HEK293 (cell line): Measurements from ENCODE around the gene GLG1.

Experiments used
- CTCF ChIA-PET: fragments of 350-600 bp; formaldehyde crosslinking; extraction: SDS; loops from one replicate; lab custom pipeline; 2021; ENCODE audit warnings: antibody characterized with exemption; lab: Yijun Ruan, JAX
- POLR2A ChIA-PET: fragments of 300-600 bp; formaldehyde crosslinking; extraction: SDS; loops from one replicate; lab custom pipeline; 2020; ENCODE audit warnings: antibody characterized with exemption, inconsistent platforms; lab: Yijun Ruan, JAX
- H3K27ac ChIP-seq: fragments of 200-500 bp; sonication (Bioruptor generic); 2 replicates; pipeline ENCODE4 v1.5.1; 2014; ENCODE audit warnings: low read depth, low read length, control low read depth, inconsistent platforms; ENCODE audit errors: extremely low read depth
- H3K36me3 ChIP-seq, 2 experiments: fragments of 200-500 bp in 1 of 2; sonication (Bioruptor generic) in 1 of 2; 1 replicate in 1 of 2; 2 replicates in 1 of 2; pipeline ENCODE4 v1.5.1; 2014 to 2017; ENCODE audit warnings: inconsistent platforms in 2 of 2, low read length in 2 of 2; ENCODE audit not compliant: control insufficient read depth in 2 of 2, insufficient read depth in 1 of 2
- H3K4me1 ChIP-seq: fragments of 200-500 bp; sonication (Bioruptor generic); 2 replicates; pipeline ENCODE4 v1.5.1; 2014; ENCODE audit warnings: mild to moderate bottlenecking, low read length, inconsistent platforms; ENCODE audit not compliant: control insufficient read depth, insufficient read depth
- H3K4me3 ChIP-seq: 2 replicates; pipeline ENCODE4 v1.5.1; 2011; ENCODE audit warnings: low read depth, mild to moderate bottlenecking, control low read depth, low read length, moderate library complexity
- H3K9me3 ChIP-seq: fragments of 200-500 bp; sonication (Bioruptor generic); 2 replicates; pipeline ENCODE4 v1.5.1; 2014; ENCODE audit warnings: low read depth, low read length, inconsistent platforms; ENCODE audit not compliant: control insufficient read depth, insufficient read depth
- AEBP2 ChIP-seq: fragments of 450-650 bp; formaldehyde crosslinking; IDR thresholded peaks from 2 replicates; pipeline ENCODE4 v1.5.1; 2016; ENCODE audit warnings: missing biosample characterization, missing genetic modification characterization, borderline replicate concordance
- ATF2 ChIP-seq: fragments of 450-650 bp; formaldehyde crosslinking; IDR thresholded peaks from 2 replicates; pipeline ENCODE4 v1.5.1; 2016; ENCODE audit warnings: missing biosample characterization, missing genetic modification characterization, low read depth
- BCL6B ChIP-seq: fragments of 450-650 bp; formaldehyde crosslinking; IDR thresholded peaks from 2 replicates; pipeline ENCODE4 v1.5.1; 2017; ENCODE audit warnings: missing biosample characterization, missing genetic modification characterization
- FEZF1 ChIP-seq: fragments of 450-650 bp; formaldehyde crosslinking; IDR thresholded peaks from 2 replicates; pipeline ENCODE4 v1.5.1; 2016; ENCODE audit warnings: missing biosample characterization, missing genetic modification characterization
- GLI4 ChIP-seq: fragments of 450-650 bp; formaldehyde crosslinking; IDR thresholded peaks from 2 replicates; pipeline ENCODE4 v1.5.1; 2016; ENCODE audit warnings: missing biosample characterization, missing genetic modification characterization
- KLF1 ChIP-seq: fragments of 450-650 bp; formaldehyde crosslinking; IDR thresholded peaks from 2 replicates; pipeline ENCODE4 v1.5.1; 2016; ENCODE audit warnings: missing biosample characterization, missing genetic modification characterization
- OSR2 ChIP-seq: fragments of 450-650 bp; formaldehyde crosslinking; IDR thresholded peaks from 2 replicates; pipeline ENCODE4 v1.5.1; 2016; ENCODE audit warnings: missing biosample characterization, missing genetic modification characterization
- PRDM6 ChIP-seq: fragments of 450-650 bp; formaldehyde crosslinking; IDR thresholded peaks from 2 replicates; pipeline ENCODE4 v1.5.1; 2017; ENCODE audit warnings: missing biosample characterization, missing genetic modification characterization
- ZBTB17 ChIP-seq: fragments of 450-650 bp; formaldehyde crosslinking; IDR thresholded peaks from 2 replicates; pipeline ENCODE4 v1.5.1; 2016; ENCODE audit warnings: missing biosample characterization, missing genetic modification characterization
- ZBTB44 ChIP-seq: fragments of 450-650 bp; IDR thresholded peaks from 2 replicates; pipeline ENCODE4 v1.5.1; 2018; ENCODE audit warnings: missing biosample characterization, mild to moderate bottlenecking, missing genetic modification characterization
- ZEB2 ChIP-seq: fragments of 450-650 bp; formaldehyde crosslinking; IDR thresholded peaks from 2 replicates; pipeline ENCODE4 v1.5.1; 2016; ENCODE audit warnings: missing biosample characterization, missing genetic modification characterization
- ZNF10 ChIP-seq: fragments of 450-650 bp; formaldehyde crosslinking; IDR thresholded peaks from 2 replicates; pipeline ENCODE4 v1.5.1; 2017; ENCODE audit warnings: missing biosample characterization, missing genetic modification characterization
- ZNF148 ChIP-seq: fragments of 450-650 bp; formaldehyde crosslinking; IDR thresholded peaks from 2 replicates; pipeline ENCODE4 v1.5.0; 2017; ENCODE audit warnings: missing biosample characterization, missing genetic modification characterization, borderline replicate concordance
- ZNF248 ChIP-seq: fragments of 450-650 bp; formaldehyde crosslinking; IDR thresholded peaks from 2 replicates; pipeline ENCODE4 v1.5.1; 2017; ENCODE audit warnings: missing biosample characterization, missing genetic modification characterization
- ZNF366 ChIP-seq: fragments of 450-650 bp; formaldehyde crosslinking; conservative IDR thresholded peaks from 2 replicates; pipeline ENCODE4 v1.5.1; 2016; ENCODE audit warnings: missing biosample characterization, missing genetic modification characterization
- ZNF48 ChIP-seq: fragments of 450-650 bp; formaldehyde crosslinking; IDR thresholded peaks from 2 replicates; pipeline ENCODE4 v1.5.1; 2016; ENCODE audit warnings: missing biosample characterization, missing genetic modification characterization
- ZNF580 ChIP-seq: fragments of 450-650 bp; formaldehyde crosslinking; IDR thresholded peaks from 2 replicates; pipeline ENCODE4 v1.5.1; 2016; ENCODE audit warnings: missing biosample characterization, missing genetic modification characterization
- ZNF629 ChIP-seq: fragments of 450-650 bp; formaldehyde crosslinking; IDR thresholded peaks from 2 replicates; pipeline ENCODE4 v1.5.1; 2017; ENCODE audit warnings: missing biosample characterization, missing genetic modification characterization

GLG1 gene

GRCh38 chr16:74503412-74503811 lies 103.5 kb downstream of the GLG1 start (continued):
- TF ChIP-seq KLF1 (no peak), OSR2 (tag by site-specific recombination) (peak; percentile 64), ZBTB17 (peak; percentile 85), ZNF148 (no peak), ZNF10 (tag by site-specific recombination) (peak; percentile 42; the same call in 1 of the 2 replicates), ZEB2 (tag by site-specific recombination) (peak; percentile 44; the same call in 1 of the 2 replicates), ZNF366 (tag by site-specific recombination) (0 out of 2 replicates have a peak, but pooled peaks have one; percentile 17), ZNF248 (tag by site-specific recombination) (no peak), ATF2 (tag by site-specific recombination) (peak; percentile 81)

- POLR2A ChIA-PET: interaction anchor here (0.7 kb wide), 1 partner anchor 55 kb away, joined by 4 read pairs; no protein-coding TSS in a partner anchor
- TF ChIP-seq ZNF48 (tag by site-specific recombination) (no peak), FEZF1 (tag by site-specific recombination) (peak; percentile 83), GLI4 (no peak), ZBTB44 (tag by site-specific recombination) (peak; percentile 65), PRDM6 (tag by site-specific recombination) (peak; percentile 98), AEBP2 (tag by site-specific recombination) (no peak), ZNF580 (tag by site-specific recombination) (no peak), OSR2 (tag by site-specific recombination) (peak; percentile 56; the same call in 1 of the 2 replicates), ZNF629 (tag by site-specific recombination) (peak; percentile 30; the same call in 1 of the 2 replicates), BCL6B (tag by site-specific recombination) (peak; percentile 86)
- TF ChIP-seq, all 188 proteins: peak for 6
- Histone ChIP-seq H3K27ac (peak overlapping the region; percentile 11; the same call in 1 of the 2 replicates), H3K4me3 (no peak overlapping the region), H3K36me3 (peaks cover 0 to 8% of the 10 kb centered on the region in 2 experiments; a peak in 2 of 3 replicates), H3K4me1 (peaks cover 28% of the 10 kb centered on the region), H3K9me3 (no peaks in the 10 kb centered on the region)
- CTCF ChIA-PET: no interaction called here
These were observed 105.1 kb downstream of the GLG1 start for GRCh38 chr16:74501484-74502478.
